T-helper 22 cell (primary cell): Measurements from ENCODE around the gene MED9.
"Not testable (repeated sequence)": the region's sequence is repeated elsewhere in the genome, so short reads cannot be mapped to it uniquely, and the experiment has no call there.

ENCODE experiments used
- DNase-seq: peaks from one replicate; pipeline ENCODE4 v3.0.0-alpha.2; 2020; ENCODE audit warnings: low read depth

Gene MED9

GRCh38 chr17:17455173-17455572, 21.6 kb upstream of the MED9 start:
- no peak for DNase-seq

- DNase-seq: no peak
Observed at GRCh38 chr17:17456251-17456650, 20.5 kb upstream of the MED9 start.

- DNase-seq: no peak
Observed at GRCh38 chr17:17457680-17458079, 19.1 kb upstream of the MED9 start.

- DNase-seq: no peak
Observed at GRCh38 chr17:17460038-17460437, 16.8 kb upstream of the MED9 start.

- DNase-seq: no peak
Observed at GRCh38 chr17:17462048-17462824, 14.6 kb upstream of the MED9 start.

- DNase-seq: no peak
Observed at GRCh38 chr17:17463821-17464220, 13.0 kb upstream of the MED9 start.

GRCh38 chr17:17465878-17466277, 10.9 kb upstream of the MED9 start:
- not testable (repeated sequence) for DNase-seq

GRCh38 chr17:17466511-17466910, 10.3 kb upstream of the MED9 start:
- DNase-seq: no peak

- no peak for DNase-seq
Observed at GRCh38 chr17:17467016-17467415, 9.8 kb upstream of the MED9 start.

GRCh38 chr17:17467720-17468119, 9.1 kb upstream of the MED9 start:
- no peak for DNase-seq

GRCh38 chr17:17468217-17469010, 8.4 kb upstream of the MED9 start:
- DNase-seq: no peak

- DNase-seq: no peak
Observed at GRCh38 chr17:17469358-17469757, 7.4 kb upstream of the MED9 start.

- DNase-seq: no peak
Observed at GRCh38 chr17:17469996-17470395, 6.8 kb upstream of the MED9 start.

GRCh38 chr17:17472333-17472920, 4.4 kb upstream of the MED9 start:
- DNase-seq: no peak

- DNase-seq: no peak
Observed at GRCh38 chr17:17474341-17474740, 2.5 kb upstream of the MED9 start.

- DNase-seq: no peak
Observed at GRCh38 chr17:17479209-17479608, 2.4 kb downstream of the MED9 start.

- no peak for DNase-seq
Observed at GRCh38 chr17:17480593-17481148, 3.9 kb downstream of the MED9 start.

GRCh38 chr17:17481860-17482259, 5.1 kb downstream of the MED9 start:
- no peak for DNase-seq

- DNase-seq: no peak
Observed at GRCh38 chr17:17484451-17484899, 7.7 kb downstream of the MED9 start.

GRCh38 chr17:17485420-17485819, 8.6 kb downstream of the MED9 start:
- no peak for DNase-seq

- not testable (repeated sequence) for DNase-seq
Observed at GRCh38 chr17:17486416-17486815, 9.6 kb downstream of the MED9 start.

- no peak for DNase-seq
Observed at GRCh38 chr17:17487998-17488397, 11.2 kb downstream of the MED9 start.

- no peak for DNase-seq
Observed at GRCh38 chr17:17491031-17491471, 14.3 kb downstream of the MED9 start.
